Inflammatory macrophage treated with lipopolysaccharide for 1 hour (primary cell): Measurements from ENCODE around the gene ADAMTSL3.
A peak's percentile ranks its signal among the peaks of the same experiment; 100 is the strongest.
"Not testable (repeated sequence)": the region's sequence is repeated elsewhere in the genome, so short reads cannot be mapped to it uniquely, and the experiment has no call there.

Experiments used
- DNase-seq, 2 donors: peaks; one replicate each; pipeline ENCODE4 v3.0.0-alpha.2; 2020 to 2022

Gene ADAMTSL3

DNA sequence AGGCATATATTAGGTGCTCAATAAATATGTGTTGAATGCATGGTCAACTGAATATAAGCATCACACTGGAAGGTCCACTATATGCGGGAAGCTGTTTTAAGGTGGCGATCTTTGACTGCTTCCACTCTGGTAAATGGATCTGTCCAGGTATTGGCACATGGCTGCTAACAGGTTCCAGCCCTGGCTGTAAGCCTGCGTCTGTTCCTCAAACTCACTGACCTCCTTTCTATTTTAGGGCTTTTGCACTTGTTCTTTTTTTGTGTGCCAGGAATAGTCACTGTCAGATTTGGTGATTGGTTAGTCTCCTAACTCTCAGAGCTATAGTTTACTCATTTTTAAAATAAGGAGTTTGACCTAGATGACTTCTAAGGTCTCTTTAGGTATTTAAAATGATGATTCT, 46.2 kb downstream of the ADAMTSL3 start:
- no peak for DNase-seq

GRCh38 chr15:83702314-83702713, 48.4 kb downstream of the ADAMTSL3 start:
- DNase-seq: not testable (repeated sequence)

- no peak for DNase-seq
Measured at GRCh38 chr15:83708328-83708727, 54.4 kb downstream of the ADAMTSL3 start.

GRCh38 chr15:83709241-83709640, 55.3 kb downstream of the ADAMTSL3 start:
- no peak for DNase-seq

- DNase-seq: no peak
Measured at GRCh38 chr15:83709811-83710210, 55.9 kb downstream of the ADAMTSL3 start.

DNA sequence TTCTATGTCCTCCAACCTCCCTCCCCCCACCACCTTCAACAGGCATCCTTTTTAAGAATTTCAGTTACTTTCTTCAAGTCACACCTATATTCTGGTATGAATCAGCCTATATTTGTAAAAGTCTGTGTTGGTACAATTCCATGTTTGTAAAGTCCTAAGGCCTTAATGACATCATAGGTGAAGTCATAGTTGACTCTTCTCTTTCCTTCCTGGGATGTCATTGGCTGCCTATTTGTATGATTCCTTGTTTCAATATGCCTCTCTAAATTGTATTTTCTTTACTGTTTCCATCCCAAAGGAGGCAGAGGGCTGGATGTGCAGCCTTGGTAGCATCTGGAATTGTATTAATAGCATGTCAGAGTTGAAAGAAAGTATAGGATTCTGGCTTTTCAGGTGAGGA, 56.5 kb downstream of the ADAMTSL3 start:
- DNase-seq: no peak

GRCh38 chr15:83711236-83711635, 57.3 kb downstream of the ADAMTSL3 start:
- DNase-seq: no peak

- DNase-seq: no peak
Measured at GRCh38 chr15:83713242-83713641, 59.3 kb downstream of the ADAMTSL3 start.

GRCh38 chr15:83714939-83715628, 61.2 kb downstream of the ADAMTSL3 start:
- no peak for DNase-seq

DNA sequence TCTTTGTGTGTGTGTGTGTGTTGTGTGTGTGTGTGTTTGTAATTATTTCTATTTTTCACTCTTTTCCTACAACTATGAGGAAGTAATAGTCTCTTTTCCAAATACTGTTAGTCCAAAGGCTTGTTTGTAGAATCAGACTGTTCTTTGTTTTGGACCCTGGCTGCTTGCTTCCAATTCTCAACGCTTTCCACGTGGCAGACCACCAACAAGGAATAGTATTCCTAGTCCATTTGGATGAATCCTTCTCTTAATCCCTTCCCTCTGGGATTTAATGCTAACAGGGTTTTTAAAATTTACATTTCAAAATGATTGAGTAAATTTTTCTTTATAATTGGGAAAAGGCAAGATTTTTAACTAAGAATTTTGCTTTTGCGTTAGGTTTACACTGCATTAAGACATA, 62.7 kb downstream of the ADAMTSL3 start:
- DNase-seq: no peak

DNA sequence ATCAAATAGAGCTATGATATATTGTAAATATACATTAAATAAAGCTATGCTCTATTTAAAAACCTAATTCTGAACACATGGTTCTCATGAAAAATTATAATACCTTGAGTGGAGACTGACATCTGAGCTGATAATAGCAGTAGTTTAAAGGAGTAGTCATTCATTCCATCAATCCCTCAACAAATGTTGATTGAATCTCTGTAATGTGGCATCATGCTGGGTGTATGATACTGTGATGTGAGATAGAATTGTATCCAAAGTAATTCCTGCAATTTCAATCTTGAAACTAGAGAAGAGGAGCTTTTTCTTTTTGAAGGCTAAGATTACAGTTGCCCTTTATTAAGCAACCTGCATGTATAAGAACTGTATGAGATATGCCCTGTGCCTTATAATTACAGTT, 63.1 kb downstream of the ADAMTSL3 start:
- DNase-seq: no peak

DNA sequence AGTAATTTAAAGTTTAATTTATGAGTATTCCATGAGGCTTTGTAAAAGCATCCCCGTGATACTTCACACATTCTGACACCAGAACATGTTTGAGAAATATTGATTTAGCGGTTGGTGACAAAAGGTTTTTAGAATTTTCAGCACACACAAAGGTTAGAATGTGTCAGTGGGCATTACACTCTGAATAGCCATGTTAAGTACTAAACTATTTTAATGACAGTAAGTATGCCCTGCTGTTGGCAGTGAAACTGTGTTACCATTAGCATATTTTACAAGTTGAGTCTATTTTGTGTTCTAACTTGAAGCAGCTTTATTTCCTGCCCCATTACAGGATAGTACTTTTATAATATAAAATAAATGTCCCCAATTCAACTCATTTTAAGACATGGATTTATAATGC, 66.5 kb downstream of the ADAMTSL3 start:
- no peak for DNase-seq

GRCh38 chr15:83721031-83721430, 67.1 kb downstream of the ADAMTSL3 start:
- no peak for DNase-seq

- DNase-seq: no peak
Measured at GRCh38 chr15:83721981-83722380, 68.1 kb downstream of the ADAMTSL3 start.

DNA sequence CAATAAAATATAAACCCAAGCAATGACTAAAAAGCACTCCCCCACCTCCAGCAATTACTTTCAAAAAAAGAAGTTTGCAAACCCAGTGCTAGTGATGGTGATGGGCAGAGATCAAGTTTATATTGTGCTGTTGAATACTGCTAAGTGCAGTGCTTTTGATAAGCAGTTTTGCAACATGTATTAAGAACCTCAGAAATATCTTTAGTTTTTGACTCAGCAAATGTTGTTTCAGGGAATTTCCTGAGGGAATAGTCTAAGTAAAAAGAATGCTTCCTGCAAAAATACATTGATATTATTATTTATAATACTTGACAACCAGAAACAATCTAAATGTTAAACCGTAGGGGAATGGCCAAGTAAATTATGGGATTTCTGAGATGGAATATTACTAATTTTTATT, 69.3 kb downstream of the ADAMTSL3 start:
- no peak for DNase-seq

DNA sequence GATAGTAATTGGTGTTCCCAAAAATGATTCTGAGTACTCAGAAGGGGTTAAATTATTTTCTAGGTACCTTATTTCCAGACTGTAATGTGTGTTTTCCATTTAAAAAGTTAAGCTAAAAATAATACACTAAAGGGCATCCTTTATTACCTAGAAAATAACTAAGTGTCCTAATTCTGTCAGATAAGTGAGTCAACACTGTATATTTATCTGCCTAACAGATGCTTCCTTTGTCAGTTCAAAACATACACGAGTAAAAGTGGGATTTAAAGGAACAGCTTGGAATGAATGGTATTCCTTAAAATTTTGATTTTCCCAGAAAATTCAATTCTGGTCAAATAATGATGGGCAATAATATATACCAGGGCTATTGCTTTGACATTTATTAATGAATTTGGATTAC, 78.3 kb downstream of the ADAMTSL3 start:
- no peak for DNase-seq

DNA sequence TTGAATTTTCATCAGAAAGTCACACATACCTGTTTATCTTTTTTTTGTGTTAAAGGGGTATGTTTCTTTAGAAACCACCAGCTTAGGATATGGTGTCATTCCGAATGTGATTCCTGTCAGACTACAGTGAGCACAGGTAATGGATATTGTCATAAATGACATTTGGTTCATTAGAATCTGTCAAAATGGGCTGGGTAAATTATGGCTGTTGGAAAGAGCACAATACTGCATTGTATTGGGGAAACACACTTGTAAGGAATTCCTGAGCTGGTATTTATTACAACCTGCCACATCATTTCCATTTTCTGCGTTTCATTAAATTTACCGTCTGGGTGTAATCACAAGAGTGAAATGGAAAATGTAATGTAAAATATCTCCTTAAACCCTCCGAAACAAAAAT, 78.8 kb downstream of the ADAMTSL3 start:
- no peak for DNase-seq

GRCh38 chr15:83733206-83733605, 79.3 kb downstream of the ADAMTSL3 start:
- no peak for DNase-seq

- no peak for DNase-seq
Measured at GRCh38 chr15:83733691-83734090, 79.8 kb downstream of the ADAMTSL3 start.

DNA sequence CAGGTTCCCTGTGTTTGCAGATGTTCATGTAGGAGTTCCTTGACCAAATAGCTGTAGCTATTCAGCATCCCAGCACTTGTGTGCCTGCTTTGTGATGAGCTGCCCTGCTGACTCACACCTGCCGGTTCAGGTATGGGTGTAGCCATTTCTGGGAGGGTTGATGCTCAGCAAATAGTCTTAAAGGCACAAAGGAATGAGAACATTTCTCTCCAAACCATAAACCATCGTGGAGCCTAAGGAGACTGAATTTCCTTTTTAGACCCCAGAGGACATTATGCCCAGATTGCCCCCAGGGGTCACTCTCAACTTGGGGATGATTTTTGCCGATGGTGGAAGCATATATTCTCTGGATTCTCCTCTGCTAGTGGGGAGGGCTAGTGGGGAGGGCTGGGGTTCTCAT, 80.6 kb downstream of the ADAMTSL3 start:
- DNase-seq: no peak

GRCh38 chr15:83739629-83740028, 85.7 kb downstream of the ADAMTSL3 start:
- no peak for DNase-seq

DNA sequence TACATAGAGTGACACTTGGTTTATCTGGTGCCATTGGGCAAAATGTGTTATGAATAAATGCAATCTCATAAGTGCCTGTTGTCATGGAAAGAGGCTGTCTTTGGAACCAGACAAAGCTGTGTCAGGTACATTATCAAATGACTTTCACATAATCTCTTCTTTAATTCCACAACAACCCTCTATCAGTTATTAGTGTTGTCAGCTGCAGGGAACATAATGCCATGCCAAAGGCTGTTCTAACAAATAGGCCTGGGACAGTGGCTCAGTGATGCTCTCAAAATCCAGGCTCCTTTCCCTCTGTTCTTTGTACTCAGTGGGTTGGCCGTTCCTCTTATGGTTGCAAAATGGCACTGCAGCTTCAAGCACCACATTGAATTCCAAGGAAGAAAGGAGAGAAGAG, 91.8 kb downstream of the ADAMTSL3 start:
- no peak for DNase-seq

DNA sequence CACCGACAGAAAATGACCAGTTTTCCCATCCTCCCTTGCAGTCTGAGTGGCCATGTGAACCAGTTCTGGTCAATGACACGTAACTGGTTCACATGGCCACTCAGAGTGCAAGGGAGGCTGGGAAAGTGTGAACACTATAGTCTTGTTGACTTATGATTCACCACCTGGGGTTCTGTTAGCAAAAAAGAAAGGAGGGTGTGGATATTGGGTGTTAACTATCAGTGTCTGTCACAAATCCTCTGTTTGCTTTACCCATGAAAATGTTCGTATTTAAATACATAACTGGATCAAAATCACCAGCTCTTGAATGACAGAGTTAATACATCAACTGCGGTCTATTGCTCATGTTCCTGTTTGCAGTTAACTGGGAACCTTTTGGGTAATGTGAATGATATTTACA, 92.3 kb downstream of the ADAMTSL3 start:
- no peak for DNase-seq

DNA sequence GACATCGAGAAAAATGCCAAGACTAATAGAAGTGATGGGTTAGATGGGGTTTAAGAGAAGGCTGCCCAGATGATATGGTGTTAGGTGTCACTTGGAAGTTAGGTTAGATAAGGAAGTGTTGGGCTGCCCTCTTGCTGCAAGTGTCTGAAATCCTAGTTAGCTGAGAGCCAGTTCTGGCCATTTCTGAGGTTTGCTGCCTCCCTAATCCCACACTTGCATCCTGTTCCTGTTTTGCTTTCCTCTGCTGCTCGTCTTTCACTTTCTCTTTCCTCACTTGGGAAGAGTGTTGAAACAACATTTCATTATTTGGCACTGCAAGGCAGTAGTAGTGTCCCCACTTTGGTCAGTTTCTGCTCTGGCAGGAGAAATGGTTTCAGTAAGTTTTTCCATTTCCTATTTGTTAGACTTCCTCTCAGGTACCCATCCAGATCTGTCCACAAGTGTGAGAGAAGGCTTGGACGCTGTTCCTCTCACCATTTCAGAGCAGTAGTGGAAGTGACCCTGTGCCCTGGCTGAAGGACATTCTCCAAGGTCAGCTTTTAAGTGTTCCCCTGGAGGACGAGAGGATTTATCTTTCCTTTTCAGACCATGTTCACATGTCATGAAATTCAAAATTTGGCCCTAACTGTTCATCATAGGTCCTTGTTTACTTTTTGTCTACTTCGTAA, 93.3 kb downstream of the ADAMTSL3 start:
- peak; percentile 2 to 37 for DNase-seq

DNA sequence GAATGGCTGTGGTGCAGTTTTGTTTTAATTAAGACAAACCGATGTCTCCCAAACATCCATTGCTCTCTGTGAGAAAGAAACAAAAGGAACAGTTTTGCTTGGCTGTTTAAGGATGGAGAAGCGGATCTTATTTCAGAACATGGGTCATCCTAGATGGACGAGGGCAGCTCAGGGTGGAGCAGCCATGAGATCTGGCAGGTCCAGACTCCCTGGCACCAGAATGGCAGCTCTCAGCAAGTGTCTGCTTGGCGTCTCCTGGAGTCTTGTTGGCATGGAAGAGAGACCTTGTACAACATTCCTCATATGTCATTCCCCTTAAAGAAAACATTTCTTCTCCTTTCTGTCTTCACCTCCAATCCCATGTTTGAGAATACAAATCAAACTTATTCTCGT, 93.8 kb downstream of the ADAMTSL3 start:
- DNase-seq: no peak
